Measurements from ENCODE around the gene AGPS.

- TF ChIP-seq CTCF (CRISPR knock-in tag; IDR thresholded peaks at IDR 0.05) = no peak
- no peak for TF ChIP-seq NFIC (IDR thresholded peaks at IDR 0.05; ENCODE audit: low read length)
- no peak for TF ChIP-seq MAX (IDR thresholded peaks at IDR 0.05)
- TF ChIP-seq POLR2A (IDR thresholded peaks at IDR 0.05; ENCODE audit: insufficient read depth in 1 of 2, low read depth in 2 of 2, low read length in 2 of 2) = no peak
- no peak for TF ChIP-seq SETDB1 (CRISPR knock-in tag; IDR thresholded peaks at IDR 0.05; ENCODE audit: borderline replicate concordance)
- no peak for TF ChIP-seq ZNF441 (CRISPR knock-in tag; IDR thresholded peaks at IDR 0.05; ENCODE audit: borderline replicate concordance)
- no peak for TF ChIP-seq ZNF354B (CRISPR knock-in tag; IDR thresholded peaks at IDR 0.05)
- TF ChIP-seq, protein P1, sequence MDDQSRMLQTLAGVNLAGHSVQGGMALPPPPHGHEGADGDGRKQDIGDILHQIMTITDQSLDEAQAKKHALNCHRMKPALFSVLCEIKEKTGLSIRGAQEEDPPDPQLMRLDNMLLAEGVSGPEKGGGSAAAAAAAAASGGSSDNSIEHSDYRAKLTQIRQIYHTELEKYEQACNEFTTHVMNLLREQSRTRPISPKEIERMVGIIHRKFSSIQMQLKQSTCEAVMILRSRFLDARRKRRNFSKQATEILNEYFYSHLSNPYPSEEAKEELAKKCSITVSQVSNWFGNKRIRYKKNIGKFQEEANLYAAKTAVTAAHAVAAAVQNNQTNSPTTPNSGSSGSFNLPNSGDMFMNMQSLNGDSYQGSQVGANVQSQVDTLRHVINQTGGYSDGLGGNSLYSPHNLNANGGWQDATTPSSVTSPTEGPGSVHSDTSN (CRISPR knock-in tag; IDR thresholded peaks at IDR 0.05; ENCODE audit: borderline replicate concordance) = no peak
These were observed 103.4 kb downstream of the AGPS start for GRCh38 chr2:177495945-177496344.
